A673 (cell line): ENCODE results near the gene GMDS. TPM values are rescaled to one million over a fixed set of nuclear protein-coding genes. Genes with fewer than 3 reads are reported as not detected.

Source experiments
- BruUV-seq: library from RNA; stranded (reverse); fragments of 400-500 nt; replicated peaks from 2 replicates; lab custom pipeline; 2021; lab: Mats Ljungman, UMichigan
- CTCF ChIA-PET: fragments of 300-600 bp; sonication (Branson Sonifier 250); formaldehyde crosslinking; loops from one replicate; lab custom pipeline; 2022; ENCODE audit warnings: antibody characterized with exemption; lab: Charles Lee
- POLR2A ChIA-PET: fragments of 300-600 bp; sonication (Branson Sonifier 250); formaldehyde crosslinking; loops from one replicate; lab custom pipeline; 2022; ENCODE audit warnings: antibody characterized with exemption; ENCODE audit not compliant: low non-redundant PET; lab: Charles Lee
- DNase-seq: peaks from one replicate; pipeline ENCODE4 v3.0.0-alpha.2; 2015; ENCODE audit warnings: low spot score
- H3K27ac ChIP-seq: fragments of 200-600 bp; sonication (generic); 2 replicates; pipeline ENCODE4 v1.5.1; 2016; ENCODE audit warnings: mixed run types, low read depth, mild to moderate bottlenecking, mixed read lengths, antibody characterized with exemption, low read length; ENCODE audit not compliant: poor library complexity, severe bottlenecking
- H3K27me3 ChIP-seq: fragments of 200-600 bp; sonication (generic); replicated peaks from 2 replicates; pipeline ENCODE4 v1.6.1; 2017; ENCODE audit warnings: mixed run types, low read depth, mild to moderate bottlenecking, mixed read lengths, antibody characterized with exemption, low read length; ENCODE audit not compliant: insufficient read depth, poor library complexity
- H3K36me3 ChIP-seq: fragments of 200-600 bp; sonication (generic); 2 replicates; pipeline ENCODE4 v1.6.1; 2016; ENCODE audit warnings: mixed run types, mild to moderate bottlenecking, mixed read lengths, antibody characterized with exemption, low read length; ENCODE audit not compliant: insufficient read depth, poor library complexity, severe bottlenecking
- H3K4me1 ChIP-seq: fragments of 200-600 bp; sonication (generic); 2 replicates; pipeline ENCODE4 v1.6.1; 2017; ENCODE audit warnings: mixed run types, mild to moderate bottlenecking, mixed read lengths, antibody characterized with exemption, low read length; ENCODE audit not compliant: insufficient read depth, poor library complexity, severe bottlenecking
- H3K4me3 ChIP-seq: fragments of 200-600 bp; sonication (generic); 2 replicates; pipeline ENCODE4 v1.5.1; 2016; ENCODE audit warnings: low read depth, mixed run types, mild to moderate bottlenecking, mixed read lengths, low read length; ENCODE audit not compliant: poor library complexity, severe bottlenecking
- H3K9me3 ChIP-seq: fragments of 200-600 bp; sonication (generic); 2 replicates; pipeline ENCODE4 v1.6.1; 2016; ENCODE audit warnings: mixed run types, low read depth, mild to moderate bottlenecking, mixed read lengths, antibody characterized with exemption, low read length; ENCODE audit not compliant: poor library complexity, severe bottlenecking
- CTCF ChIP-seq: fragments of 300-800, 200-600 bp; sonication (generic); conservative IDR thresholded peaks from 2 replicates; pipeline ENCODE4 v1.5.1; 2017; ENCODE audit warnings: low read depth, mild to moderate bottlenecking, antibody characterized with exemption, low read length, moderate library complexity, mixed read lengths
- EZH2 ChIP-seq: fragments of 200-600 bp; sonication (generic); IDR thresholded peaks from 2 replicates; pipeline ENCODE4 v1.6.1; 2017; ENCODE audit warnings: borderline replicate concordance, low read depth, mild to moderate bottlenecking, mixed read lengths, antibody characterized with exemption, low read length; ENCODE audit not compliant: poor library complexity, severe bottlenecking
- intact Hi-C: fragments of 100-400 bp; cut with micrococcal nuclease; formaldehyde crosslinking; loops from one replicate; pipeline ENCODE4 v1.10.0; 2022; ENCODE audit not compliant: unreplicated experiment
- total RNA-seq: library from RNA; stranded (reverse); gene quantifications from 2 replicates; pipeline ENCODE4 v1.2.3, GENCODE V29; 2021

GMDS gene
- total RNA-seq, 1 experiment from 2014 or later: 15.2 TPM

DNA sequence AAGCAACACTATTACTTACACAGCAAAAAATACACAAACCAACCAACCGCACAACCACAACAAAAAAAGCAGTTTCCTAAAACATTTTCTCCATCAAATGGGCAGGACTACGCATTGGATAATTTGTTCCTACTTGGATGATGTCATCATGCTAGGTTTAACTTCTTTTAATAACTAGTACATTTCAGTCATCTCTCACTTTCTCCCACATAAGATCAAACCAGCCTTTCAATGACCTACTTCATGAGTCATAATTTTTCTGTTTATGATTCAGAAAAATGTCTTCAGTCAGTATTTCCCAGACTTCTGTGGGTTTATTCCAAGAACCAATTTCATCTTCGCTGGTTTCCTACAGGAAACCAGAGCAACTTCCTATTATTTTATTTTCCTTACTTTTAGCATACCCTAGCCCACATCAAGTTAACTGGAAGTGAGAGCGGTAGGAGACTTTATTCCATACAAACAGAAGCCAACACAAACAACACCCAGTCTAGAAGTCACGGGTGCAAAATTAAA, 134.2 kb downstream of the GMDS start:
- no TSS peak for BruUV-seq
- no peak overlapping the region for H3K4me3 ChIP-seq
- no peaks in the 10 kb centered on the region for H3K36me3 ChIP-seq
- no peak overlapping the region for H3K27ac ChIP-seq
- CTCF ChIA-PET: no interaction called here
- H3K9me3 ChIP-seq: no peaks in the 10 kb centered on the region
- TF ChIP-seq EZH2: no peak
- TF ChIP-seq CTCF: no peak
- no peaks in the 10 kb centered on the region for H3K27me3 ChIP-seq
- no peak for DNase-seq
- H3K4me1 ChIP-seq: peaks cover 14% of the 10 kb centered on the region
- POLR2A ChIA-PET: no interaction called here
- intact Hi-C loops: loop anchor here (10.0 kb wide), 1 partner anchor 244 kb away; no protein-coding TSS in a partner anchor

DNA sequence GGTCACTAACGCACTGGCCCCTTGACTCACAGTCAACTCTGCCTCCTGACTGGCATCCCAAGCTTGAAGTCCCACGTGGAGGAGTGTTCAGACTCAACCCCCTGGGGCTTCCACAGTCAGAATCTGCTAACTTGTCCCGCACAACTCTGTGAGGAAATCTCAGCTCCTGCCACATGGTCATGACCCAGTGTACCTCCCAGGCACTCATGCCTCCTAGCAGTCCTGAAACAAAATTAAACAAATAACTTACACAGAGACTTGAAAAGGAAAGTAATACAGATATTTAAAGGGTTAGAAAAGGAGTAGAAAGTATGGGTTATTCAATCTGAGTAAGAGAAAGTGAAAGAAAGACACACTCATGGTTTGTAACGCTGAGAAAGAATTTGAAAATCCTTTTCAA, 134.9 kb downstream of the GMDS start:
- no peak for DNase-seq
- TF ChIP-seq CTCF (no peak), EZH2 (no peak)
- Histone ChIP-seq H3K27me3 (no peaks in the 10 kb centered on the region), H3K27ac (no peak overlapping the region), H3K4me3 (no peak overlapping the region), H3K9me3 (no peaks in the 10 kb centered on the region), H3K4me1 (peaks cover 14% of the 10 kb centered on the region), H3K36me3 (no peaks in the 10 kb centered on the region)
- POLR2A ChIA-PET: no interaction called here
- CTCF ChIA-PET: no interaction called here
- intact Hi-C loops: loop anchor here (10.0 kb wide), 1 partner anchor 244 kb away; no protein-coding TSS in a partner anchor
- BruUV-seq: no TSS peak

DNA sequence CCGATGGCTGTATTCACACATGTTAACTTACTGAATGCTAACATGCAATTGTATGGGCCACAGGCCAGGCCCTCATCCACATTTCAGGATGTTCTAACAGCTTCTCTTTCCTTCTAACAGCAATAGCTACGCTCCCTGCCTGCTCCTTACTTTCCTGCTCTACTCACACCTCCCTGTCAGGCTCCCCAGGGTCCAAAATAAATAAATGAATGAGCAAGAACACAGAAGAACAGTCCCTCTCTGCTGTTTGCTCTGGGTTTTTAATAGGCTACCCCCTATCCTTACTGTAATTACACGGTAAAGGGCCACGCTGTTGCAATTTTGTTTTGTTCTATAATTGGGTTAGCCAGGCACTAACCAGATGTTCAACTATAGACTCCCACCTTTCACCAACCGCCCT, 135.6 kb downstream of the GMDS start:
- intact Hi-C loops: loop anchor here (10.0 kb wide), 2 partner anchors 215 to 245 kb away; no protein-coding TSS in a partner anchor
- POLR2A ChIA-PET: no interaction called here
- H3K36me3 ChIP-seq: no peaks in the 10 kb centered on the region
- H3K9me3 ChIP-seq: no peaks in the 10 kb centered on the region
- CTCF ChIA-PET: no interaction called here
- no peak for DNase-seq
- TF ChIP-seq EZH2 (no peak), CTCF (no peak)
- H3K27me3 ChIP-seq: no peaks in the 10 kb centered on the region
- no TSS peak for BruUV-seq
- peaks cover 14% of the 10 kb centered on the region for H3K4me1 ChIP-seq
- H3K4me3 ChIP-seq: no peak overlapping the region
- no peak overlapping the region for H3K27ac ChIP-seq
